WTC11 (cell line): ENCODE results near the gene C11orf54. TPM values are rescaled to one million over a fixed set of nuclear protein-coding genes. Genes with fewer than 3 reads are reported as not detected.
A peak's percentile ranks its signal among the peaks of the same experiment; 100 is the strongest.

Source experiments
- ATAC-seq: fragments of 200-7000 bp; cut with Tn5 transposase; 2 replicates; pipeline ENCODE4 v1.10.0; 2021; ENCODE audit warnings: mild to moderate bottlenecking, moderate library complexity
- CTCF ChIA-PET: fragments of 300-600 bp; sonication (Branson Sonifier 250); formaldehyde crosslinking; loops from one replicate; lab custom pipeline; 2021; ENCODE audit warnings: antibody characterized with exemption; lab: Charles Lee
- POLR2A ChIA-PET: fragments of 350-600 bp; sonication (Branson Sonifier 250); formaldehyde crosslinking; loops from one replicate; lab custom pipeline; 2021; ENCODE audit warnings: antibody characterized with exemption; lab: Charles Lee
- DNase-seq: peaks from one replicate; pipeline ENCODE4 v3.0.0; 2021; ENCODE audit warnings: low spot score
- H3K27ac Mint-ChIP-seq: 2 replicates; pipeline ENCODE4 v1.8.0; 2021; ENCODE audit warnings: mixed read lengths
- H3K27me3 Mint-ChIP-seq: 2 replicates; pipeline ENCODE4 v1.8.0; 2021; ENCODE audit warnings: low read depth, mild to moderate bottlenecking, moderate library complexity, mixed read lengths
- H3K36me3 Mint-ChIP-seq: 2 replicates; pipeline ENCODE4 v1.8.0; 2021; ENCODE audit warnings: mixed read lengths
- H3K4me1 Mint-ChIP-seq: 2 replicates; pipeline ENCODE4 v1.8.0; 2022; ENCODE audit warnings: mixed read lengths
- H3K4me3 Mint-ChIP-seq: 2 replicates; pipeline ENCODE4 v1.8.0; 2021; ENCODE audit warnings: mild to moderate bottlenecking, moderate library complexity, mixed read lengths
- H3K9me3 Mint-ChIP-seq: 2 replicates; pipeline ENCODE4 v1.8.0; 2021; ENCODE audit warnings: mixed read lengths
- ERG ChIP-seq: fragments of 250-450 bp; sonication (Bioruptor Pico); IDR thresholded peaks from 2 replicates; pipeline ENCODE4 v1.8.0; 2021; ENCODE audit warnings: mild to moderate bottlenecking
- GTF2I ChIP-seq: fragments of 250-450 bp; sonication (Bioruptor Pico); conservative IDR thresholded peaks from 2 replicates; pipeline ENCODE4 v1.4.0; 2021; ENCODE audit warnings: mild to moderate bottlenecking
- MLX ChIP-seq: sonication (generic); formaldehyde crosslinking; IDR thresholded peaks from 2 replicates; pipeline ENCODE4 v1.8.1; 2023; ENCODE audit warnings: mild to moderate bottlenecking, missing genetic modification reagents, moderate library complexity
- NFATC4 ChIP-seq: fragments of 250-450 bp; sonication (Bioruptor Pico); IDR thresholded peaks from 2 replicates; pipeline ENCODE4 v1.9.0; 2021; ENCODE audit warnings: mild to moderate bottlenecking
- PRRX2 ChIP-seq: fragments of 250-450 bp; sonication (Bioruptor Pico); IDR thresholded peaks from 2 replicates; pipeline ENCODE4 v1.8.0; 2021; ENCODE audit warnings: mild to moderate bottlenecking
- SMAD4 ChIP-seq: sonication (generic); formaldehyde crosslinking; IDR thresholded peaks from 2 replicates; pipeline ENCODE4 v1.8.0; 2022; ENCODE audit warnings: mild to moderate bottlenecking, missing genetic modification reagents
- ZMAT4 ChIP-seq: fragments of 250-450 bp; sonication (Bioruptor Pico); IDR thresholded peaks from 2 replicates; pipeline ENCODE4 v1.9.0; 2021; ENCODE audit warnings: mild to moderate bottlenecking
- ZNF396 ChIP-seq: fragments of 250-450 bp; sonication (Bioruptor Pico); IDR thresholded peaks from 2 replicates; pipeline ENCODE4 v1.8.0; 2021; ENCODE audit warnings: mild to moderate bottlenecking, moderate library complexity, borderline replicate concordance
- ZNF423 ChIP-seq: fragments of 250-450 bp; sonication (Bioruptor Pico); IDR thresholded peaks from 2 replicates; pipeline ENCODE4 v2.1.2; 2022; ENCODE audit warnings: mild to moderate bottlenecking, moderate library complexity
- ZNF425 ChIP-seq: fragments of 250-450 bp; sonication (Bioruptor Pico); conservative IDR thresholded peaks from 2 replicates; pipeline ENCODE4 v1.9.0; 2021; ENCODE audit warnings: mild to moderate bottlenecking
- ZNF532 ChIP-seq: fragments of 250-450 bp; sonication (Bioruptor Pico); IDR thresholded peaks from 2 replicates; pipeline ENCODE4 v1.9.0; 2021; ENCODE audit warnings: mild to moderate bottlenecking, borderline replicate concordance
- ZSCAN18 ChIP-seq: fragments of 250-450 bp; sonication (Bioruptor Pico); IDR thresholded peaks from 2 replicates; pipeline ENCODE4 v2.1.2; 2022; ENCODE audit warnings: mild to moderate bottlenecking, moderate library complexity
- total RNA-seq: library from RNA; stranded (reverse); gene quantifications from 3 replicates; pipeline ENCODE4 v1.2.3, GENCODE V29; 2021

Gene C11orf54
- total RNA-seq, 1 experiment from 2014 or later = 25.4 TPM

- no peak for TF ChIP-seq ZNF396 (CRISPR knock-in tag)
- TF ChIP-seq ZSCAN18 (CRISPR knock-in tag) = no peak
- 0 out of 2 replicates have a peak, but pooled peaks have one; percentile 1 for TF ChIP-seq ZMAT4 (CRISPR knock-in tag)
These were observed 12.3 kb upstream of the C11orf54 start (continued) for GRCh38 chr11:93729129-93729616.

- H3K36me3 Mint-ChIP-seq = peaks cover 84% of the 10 kb centered on the region
- TF ChIP-seq MLX (CRISPR knock-in tag) = no peak
- TF ChIP-seq NFATC4 (CRISPR knock-in tag) = peak; percentile 47; the same call in 1 of the 2 replicates
- no peak for TF ChIP-seq PRRX2 (CRISPR knock-in tag)
- ChIA-PET CTCF (interaction anchor here (0.7 kb wide), 1 partner anchor 9 kb away, joined by 3 read pairs; no protein-coding TSS in a partner anchor), POLR2A (interaction anchor here (0.9 to 2.4 kb wide), 2 partner anchors 11 to 54 kb away, joined by 3 to 15 read pairs; partner anchors contain the start of genes C11orf54, MED17 and TAF1D)
- ATAC-seq (no peak), DNase-seq (no peak)
- no peaks in the 10 kb centered on the region for H3K9me3 Mint-ChIP-seq
- H3K27me3 Mint-ChIP-seq = no peaks in the 10 kb centered on the region
- peaks cover 6% of the 10 kb centered on the region; the same call in 1 of the 2 replicates for H3K4me1 Mint-ChIP-seq
- H3K4me3 Mint-ChIP-seq = no peak overlapping the region
- peak overlapping the region; percentile 41; the same call in 1 of the 2 replicates for H3K27ac Mint-ChIP-seq
These were observed 11.1 kb upstream of the C11orf54 start for GRCh38 chr11:93730108-93731107.

GRCh38 chr11:93732237-93732892 is 9.1 kb upstream of the C11orf54 start:
- H3K4me3 Mint-ChIP-seq = no peak overlapping the region
- ChIA-PET CTCF (no interaction called here), POLR2A (interaction anchor here (0.6 to 1.4 kb wide), 2 partner anchors 9 to 50 kb away, joined by 4 to 6 read pairs; partner anchors contain the start of genes C11orf54 and TAF1D)
- H3K4me1 Mint-ChIP-seq = peaks cover 21% of the 10 kb centered on the region
- peaks cover 91% of the 10 kb centered on the region for H3K36me3 Mint-ChIP-seq
- DNase-seq (no peak), ATAC-seq (no peak)
- TF ChIP-seq SMAD4 (CRISPR knock-in tag) (no peak), GTF2I (CRISPR knock-in tag) (no peak), ZNF532 (peak; percentile 62; the same call in 1 of the 2 replicates), ZNF425 (CRISPR knock-in tag) (peak; percentile 46), ZNF423 (no peak), ERG (CRISPR knock-in tag) (0 out of 2 replicates have a peak, but pooled peaks have one; percentile 55), NFATC4 (CRISPR knock-in tag) (0 out of 2 replicates have a peak, but pooled peaks have one; percentile 62)
- H3K9me3 Mint-ChIP-seq = no peaks in the 10 kb centered on the region
- no peaks in the 10 kb centered on the region for H3K27me3 Mint-ChIP-seq
- H3K27ac Mint-ChIP-seq = 0 out of 2 replicates have a peak overlapping the region, but pooled peaks have one; percentile 48
